ENCODE data around the gene RAD51B.

Gene RAD51B

DNA sequence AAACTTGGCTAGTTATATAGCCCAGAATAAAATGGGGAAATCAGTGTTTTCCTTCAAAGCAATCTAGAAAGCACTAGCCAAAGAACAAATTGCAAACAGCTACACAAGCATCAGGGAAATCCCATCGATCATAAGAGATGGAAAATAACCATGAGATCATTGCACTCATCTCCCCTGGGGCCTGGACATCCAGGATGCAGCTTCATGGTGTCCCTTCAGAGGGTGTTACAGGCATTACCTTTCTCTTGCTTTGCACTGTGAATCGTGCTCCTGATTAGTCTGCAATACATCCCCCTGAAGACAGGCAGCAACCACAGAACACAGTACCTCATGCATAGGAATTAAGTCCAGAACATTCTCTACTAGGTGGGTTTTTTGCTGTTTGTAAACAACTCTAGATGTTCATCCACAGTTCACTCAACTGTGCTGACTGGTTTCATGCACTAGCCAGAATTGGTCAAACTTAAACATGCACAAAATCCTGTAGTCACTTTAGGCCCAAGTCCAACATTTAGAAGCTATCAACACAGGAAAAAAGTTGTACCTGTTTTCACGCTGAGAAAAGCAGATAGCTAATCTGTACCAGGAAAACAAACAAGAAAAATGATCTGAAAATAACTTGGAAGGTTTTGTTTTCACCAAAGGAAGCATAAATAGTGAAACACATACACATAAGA lies 853.2 kb downstream of the RAD51B start:
- Histone ChIP-seq H3K4me3 (no peak overlapping the region), H3K4me1 (peaks cover 76% of the 10 kb centered on the region), H3K4me2 (peak overlapping the region; percentile 82), H3K36me3 (no peaks in the 10 kb centered on the region), H3K27me3 (no peaks in the 10 kb centered on the region), H4K20me1 (no peaks in the 10 kb centered on the region), H3K9me3 (0 out of 2 replicates have a peak, but pooled peaks cover 4% of the 10 kb centered on the region), H3K9ac (peak overlapping the region; percentile 22; the same call in 1 of the 2 replicates), H3K27ac (peak overlapping the region; percentile 94)
- TF ChIP-seq Cebpa-rat (IDR thresholded peaks at IDR 0.05) = no peak

DNA sequence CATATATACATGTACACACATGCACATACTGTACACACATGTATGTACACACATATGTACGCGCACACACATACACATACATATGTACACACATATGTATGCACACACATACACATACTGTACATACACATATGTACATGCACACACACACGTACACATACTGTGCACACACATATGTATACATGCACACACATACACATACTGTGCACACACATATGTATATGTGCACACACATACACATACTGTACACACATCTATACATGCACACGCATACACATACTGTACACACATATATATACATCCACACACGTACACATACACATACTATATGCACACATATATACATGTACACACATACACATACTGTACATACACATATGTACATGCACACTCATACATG lies 853.9 kb downstream of the RAD51B start:
- no peaks in the 10 kb centered on the region for H3K36me3 ChIP-seq
- H3K4me1 ChIP-seq = peaks cover 74% of the 10 kb centered on the region
- no peak for TF ChIP-seq Cebpa-rat (IDR thresholded peaks at IDR 0.05)
- no peak overlapping the region for H3K27ac ChIP-seq
- H3K9me3 ChIP-seq = no peaks in the 10 kb centered on the region
- no peak overlapping the region for H3K9ac ChIP-seq
- no peak overlapping the region for H3K4me2 ChIP-seq
- H3K4me3 ChIP-seq = no peak overlapping the region
- no peaks in the 10 kb centered on the region for H4K20me1 ChIP-seq
- H3K27me3 ChIP-seq = no peaks in the 10 kb centered on the region

DNA sequence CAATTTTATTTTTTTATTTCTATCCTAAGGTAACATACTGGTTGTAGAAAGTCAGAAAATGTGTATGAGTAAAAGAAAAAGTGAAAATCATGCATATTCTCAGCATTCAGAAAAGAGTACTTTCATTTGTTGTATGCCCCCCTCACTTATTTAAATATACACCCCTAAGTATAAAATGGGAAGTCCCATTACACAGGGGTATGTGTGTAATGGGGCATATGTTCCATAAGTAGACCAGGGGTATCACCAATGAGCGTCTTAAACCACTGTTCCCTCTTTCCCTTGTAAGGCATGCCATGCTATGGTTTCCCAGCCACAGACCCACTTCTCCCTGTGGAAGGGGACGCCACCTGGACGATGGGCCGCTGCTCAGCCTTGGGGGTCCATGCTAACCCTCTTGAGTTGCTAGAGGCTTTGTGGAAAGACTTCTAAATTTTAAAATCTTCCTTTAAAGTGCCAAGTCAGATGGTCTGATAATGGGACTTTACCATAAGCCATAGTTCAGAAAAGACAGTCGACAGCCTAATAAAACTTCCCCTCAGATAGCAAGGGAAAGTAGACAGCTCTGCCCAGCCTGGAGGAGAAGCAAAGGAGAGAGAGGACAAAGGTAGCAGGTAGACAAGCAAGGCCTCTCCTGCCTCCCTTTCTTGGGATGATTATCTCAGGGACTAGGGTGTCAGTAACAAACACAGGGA lies 855.1 kb downstream of the RAD51B start:
- Histone ChIP-seq H3K27me3 (no peaks in the 10 kb centered on the region), H3K27ac (no peak overlapping the region; the same call in 1 of the 2 replicates), H4K20me1 (no peaks in the 10 kb centered on the region), H3K36me3 (no peaks in the 10 kb centered on the region), H3K4me3 (no peak overlapping the region), H3K4me1 (peaks cover 66% of the 10 kb centered on the region), H3K9ac (no peak overlapping the region), H3K4me2 (peak overlapping the region; percentile 12; the same call in 1 of the 2 replicates), H3K9me3 (no peaks in the 10 kb centered on the region)
- no peak for TF ChIP-seq Cebpa-rat (IDR thresholded peaks at IDR 0.05)

DNA sequence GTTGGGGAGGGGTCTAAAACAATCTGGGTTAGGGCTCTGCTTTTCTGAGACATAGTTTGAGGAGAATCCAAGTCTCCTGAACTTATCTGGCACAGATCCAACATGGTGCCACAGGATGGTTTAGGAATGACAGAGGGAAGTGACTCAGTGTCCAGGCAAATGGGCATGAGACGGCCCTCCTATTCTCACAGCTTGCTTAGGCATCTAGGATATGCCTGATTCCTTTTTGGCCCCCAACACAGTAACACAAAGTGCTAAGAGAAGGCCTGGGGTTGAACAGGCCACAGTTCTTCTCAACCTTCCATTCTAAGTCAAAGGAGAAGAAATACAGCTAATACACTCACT lies 855.6 kb downstream of the RAD51B start:
- Histone ChIP-seq H3K36me3 (no peaks in the 10 kb centered on the region), H3K4me3 (no peak overlapping the region), H4K20me1 (no peaks in the 10 kb centered on the region), H3K4me2 (no peak overlapping the region), H3K4me1 (peaks cover 61% of the 10 kb centered on the region), H3K9me3 (no peaks in the 10 kb centered on the region), H3K27me3 (no peaks in the 10 kb centered on the region), H3K27ac (no peak overlapping the region; the same call in 1 of the 2 replicates), H3K9ac (no peak overlapping the region)
- no peak for TF ChIP-seq Cebpa-rat (IDR thresholded peaks at IDR 0.05)

DNA sequence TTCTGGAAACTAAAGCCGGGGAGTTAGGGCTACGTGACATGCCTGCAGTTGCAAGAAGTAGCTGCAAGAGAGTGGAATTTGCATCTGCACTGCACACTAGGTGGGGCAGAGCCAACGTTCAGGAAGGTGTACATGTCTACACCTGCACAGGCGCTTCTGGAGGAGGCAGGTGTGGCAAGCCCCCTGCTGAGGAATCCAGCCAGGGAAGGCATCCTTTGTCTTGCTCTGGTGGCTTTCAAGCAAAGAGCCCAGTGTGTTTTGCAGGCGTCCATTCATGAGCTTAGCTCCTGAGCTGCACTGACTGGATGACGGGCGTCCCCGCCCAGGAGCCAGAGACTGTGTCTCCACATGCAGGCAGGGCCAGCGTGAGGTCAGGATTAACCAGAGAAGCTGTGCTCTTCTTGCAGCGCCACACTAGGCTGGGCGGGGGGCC lies 856.9 kb downstream of the RAD51B start:
- Histone ChIP-seq H3K4me3 (no peak overlapping the region), H3K9ac (no peak overlapping the region), H3K27ac (no peak overlapping the region; the same call in 1 of the 2 replicates), H3K9me3 (no peaks in the 10 kb centered on the region), H3K4me1 (peaks cover 61% of the 10 kb centered on the region), H4K20me1 (no peaks in the 10 kb centered on the region), H3K4me2 (peak overlapping the region; percentile 18; the same call in 1 of the 2 replicates), H3K36me3 (no peaks in the 10 kb centered on the region), H3K27me3 (no peaks in the 10 kb centered on the region)
- TF ChIP-seq Cebpa-rat (IDR thresholded peaks at IDR 0.05) = no peak

DNA sequence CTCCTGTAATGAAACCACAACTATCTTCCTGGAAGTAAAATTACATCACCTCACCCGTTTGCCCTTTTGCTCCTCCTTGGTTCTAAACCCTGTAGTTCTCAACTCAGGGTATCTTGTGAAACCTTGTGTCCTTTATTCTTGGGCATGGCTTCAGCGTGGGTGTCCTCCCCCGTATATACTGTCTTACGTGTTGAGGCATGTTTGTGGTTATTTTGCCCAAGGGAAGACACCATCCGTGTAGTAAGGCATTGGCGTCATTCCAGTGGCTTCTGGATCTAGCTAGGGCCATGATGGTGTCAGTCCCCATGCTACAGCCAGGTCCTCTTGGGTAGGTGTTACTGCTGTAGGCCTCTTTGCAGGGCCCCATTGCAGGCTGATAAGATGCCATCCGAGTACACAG lies 857.9 kb downstream of the RAD51B start:
- Histone ChIP-seq H4K20me1 (no peaks in the 10 kb centered on the region), H3K9me3 (no peaks in the 10 kb centered on the region), H3K36me3 (no peaks in the 10 kb centered on the region), H3K27me3 (no peaks in the 10 kb centered on the region), H3K9ac (no peak overlapping the region), H3K4me3 (no peak overlapping the region), H3K4me1 (peaks cover 61% of the 10 kb centered on the region), H3K27ac (no peak overlapping the region), H3K4me2 (peak overlapping the region; percentile 31)
- TF ChIP-seq Cebpa-rat (IDR thresholded peaks at IDR 0.05) = no peak

DNA sequence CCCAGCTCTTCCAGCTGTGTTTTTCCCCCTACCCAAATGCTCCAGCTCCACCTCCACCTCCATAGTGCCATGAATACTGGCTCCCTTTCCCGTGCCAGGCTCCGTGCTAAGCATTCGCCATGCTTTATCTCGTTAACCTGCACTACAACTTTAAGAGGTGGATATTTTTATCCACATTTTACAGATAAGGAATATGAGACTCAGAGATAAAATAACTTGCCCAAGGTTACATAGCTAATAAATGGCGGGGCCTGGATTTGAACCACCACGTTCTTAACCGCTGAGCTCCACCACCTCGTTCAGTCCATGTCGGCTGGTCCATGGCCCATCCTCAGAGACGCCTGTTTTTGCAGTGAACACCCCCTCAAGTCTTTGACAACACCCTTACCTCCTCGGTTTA lies 858.3 kb downstream of the RAD51B start:
- TF ChIP-seq Cebpa-rat (IDR thresholded peaks at IDR 0.05) = no peak
- Histone ChIP-seq H3K27ac (no peak overlapping the region), H3K9me3 (no peaks in the 10 kb centered on the region), H3K9ac (no peak overlapping the region), H4K20me1 (no peaks in the 10 kb centered on the region), H3K4me2 (peak overlapping the region; percentile 31; the same call in 1 of the 2 replicates), H3K36me3 (no peaks in the 10 kb centered on the region), H3K4me3 (no peak overlapping the region), H3K4me1 (peaks cover 61% of the 10 kb centered on the region), H3K27me3 (no peaks in the 10 kb centered on the region)

DNA sequence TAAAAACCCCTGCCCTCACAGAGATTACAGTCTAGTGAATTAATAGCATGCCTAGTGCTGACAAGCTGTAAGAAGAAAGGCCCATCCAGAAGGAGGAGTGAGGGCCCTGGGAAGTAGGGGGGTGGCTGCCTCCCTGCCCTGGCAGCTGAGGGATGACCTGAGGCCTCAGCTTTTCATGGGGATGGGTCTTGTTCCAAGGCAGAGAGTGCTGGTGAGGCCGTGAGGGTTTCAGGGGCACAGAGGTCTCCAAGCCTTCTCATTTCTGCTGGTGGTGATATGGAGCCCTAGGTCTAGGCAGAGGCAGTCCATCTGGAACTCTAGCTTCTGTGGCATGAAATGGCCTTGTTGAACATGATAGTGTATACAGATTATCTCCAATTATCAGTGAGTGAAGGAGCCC lies 858.9 kb downstream of the RAD51B start:
- TF ChIP-seq Cebpa-rat (IDR thresholded peaks at IDR 0.05) = no peak
- Histone ChIP-seq H3K36me3 (no peaks in the 10 kb centered on the region), H3K27me3 (no peaks in the 10 kb centered on the region), H3K27ac (no peak overlapping the region), H3K4me1 (peaks cover 63% of the 10 kb centered on the region), H3K4me2 (no peak overlapping the region), H3K9ac (no peak overlapping the region), H3K4me3 (no peak overlapping the region), H3K9me3 (no peaks in the 10 kb centered on the region), H4K20me1 (no peaks in the 10 kb centered on the region)

DNA sequence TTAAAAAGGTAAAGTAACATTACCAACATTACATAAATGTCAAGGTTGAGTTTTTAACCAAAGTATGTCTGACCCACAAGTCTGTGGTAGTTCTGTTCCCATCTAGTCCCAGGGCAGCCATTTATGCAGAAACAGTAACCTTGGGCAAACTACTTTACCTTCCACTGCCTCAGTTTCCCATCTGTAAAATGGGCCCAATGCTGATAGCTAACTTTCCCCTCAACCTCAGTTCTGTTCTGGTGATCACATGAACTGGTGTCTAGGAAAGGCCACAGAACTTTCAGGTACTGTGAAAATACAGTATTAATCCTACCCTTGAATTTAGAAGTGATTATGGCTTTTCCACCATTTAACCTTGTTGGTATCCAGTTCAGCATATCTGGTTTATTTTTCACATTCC lies 859.7 kb downstream of the RAD51B start:
- Histone ChIP-seq H3K4me3 (no peak overlapping the region), H3K4me1 (peaks cover 71% of the 10 kb centered on the region), H3K9ac (no peak overlapping the region), H3K36me3 (no peaks in the 10 kb centered on the region), H3K4me2 (no peak overlapping the region), H4K20me1 (no peaks in the 10 kb centered on the region), H3K9me3 (no peaks in the 10 kb centered on the region), H3K27me3 (no peaks in the 10 kb centered on the region), H3K27ac (no peak overlapping the region)
- TF ChIP-seq Cebpa-rat (IDR thresholded peaks at IDR 0.05) = no peak

DNA sequence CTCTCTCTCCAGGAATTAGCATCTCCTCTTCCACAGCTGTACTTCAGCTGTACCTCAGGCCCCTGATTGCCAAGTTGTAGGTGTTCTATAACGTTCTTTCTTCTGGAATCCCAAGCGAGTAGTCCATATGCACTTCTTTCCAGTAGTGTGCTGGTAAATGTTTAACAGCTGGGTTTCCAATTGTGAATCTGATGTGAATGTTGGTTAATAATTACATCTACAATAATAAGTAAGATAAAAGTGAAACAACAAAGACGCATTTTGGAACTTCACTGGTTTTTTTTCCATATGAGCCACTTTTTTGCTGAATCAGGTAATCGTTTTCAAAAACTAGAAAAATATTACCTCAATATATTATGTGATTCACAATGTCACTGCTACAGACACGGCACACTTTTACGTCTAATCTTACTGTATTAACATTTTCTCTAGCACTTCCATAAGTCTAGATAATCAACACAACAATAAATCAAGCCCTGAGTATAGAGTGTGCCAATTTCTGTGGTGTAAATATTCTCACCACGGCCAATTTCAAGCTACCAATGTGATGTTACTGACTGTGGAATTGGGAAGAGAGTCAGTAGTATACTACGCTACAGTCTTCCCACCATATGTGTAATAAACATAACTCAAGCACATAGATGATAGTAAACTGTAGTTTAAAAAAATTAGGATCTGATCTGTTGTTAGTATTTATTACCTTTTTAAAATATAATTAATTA lies 860.3 kb downstream of the RAD51B start:
- Histone ChIP-seq H3K9me3 (no peaks in the 10 kb centered on the region), H3K4me2 (no peak overlapping the region), H4K20me1 (no peaks in the 10 kb centered on the region), H3K27ac (no peak overlapping the region), H3K4me3 (no peak overlapping the region), H3K27me3 (no peaks in the 10 kb centered on the region), H3K4me1 (peaks cover 72% of the 10 kb centered on the region), H3K36me3 (no peaks in the 10 kb centered on the region), H3K9ac (no peak overlapping the region)
- TF ChIP-seq Cebpa-rat (IDR thresholded peaks at IDR 0.05) = no peak
